ENCODE results near the gene SLC6A1.

- TF ChIP-seq ESRRG (CRISPR knock-in tag; IDR thresholded peaks at IDR 0.05) (no peak), OSR1 (CRISPR knock-in tag; IDR thresholded peaks at IDR 0.05) (no peak), ZFP30 (CRISPR knock-in tag; IDR thresholded peaks at IDR 0.05) (no peak), PATZ1 (CRISPR knock-in tag; IDR thresholded peaks at IDR 0.05; ENCODE audit: borderline replicate concordance) (no peak)
- TF ChIP-seq, protein P1, sequence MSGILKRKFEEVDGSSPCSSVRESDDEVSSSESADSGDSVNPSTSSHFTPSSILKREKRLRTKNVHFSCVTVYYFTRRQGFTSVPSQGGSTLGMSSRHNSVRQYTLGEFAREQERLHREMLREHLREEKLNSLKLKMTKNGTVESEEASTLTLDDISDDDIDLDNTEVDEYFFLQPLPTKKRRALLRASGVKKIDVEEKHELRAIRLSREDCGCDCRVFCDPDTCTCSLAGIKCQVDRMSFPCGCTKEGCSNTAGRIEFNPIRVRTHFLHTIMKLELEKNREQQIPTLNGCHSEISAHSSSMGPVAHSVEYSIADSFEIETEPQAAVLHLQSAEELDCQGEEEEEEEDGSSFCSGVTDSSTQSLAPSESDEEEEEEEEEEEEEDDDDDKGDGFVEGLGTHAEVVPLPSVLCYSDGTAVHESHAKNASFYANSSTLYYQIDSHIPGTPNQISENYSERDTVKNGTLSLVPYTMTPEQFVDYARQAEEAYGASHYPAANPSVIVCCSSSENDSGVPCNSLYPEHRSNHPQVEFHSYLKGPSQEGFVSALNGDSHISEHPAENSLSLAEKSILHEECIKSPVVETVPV (CRISPR knock-in tag; IDR thresholded peaks at IDR 0.05): no peak
Observed at GRCh38 chr3:11016727-11017126, 24.2 kb downstream of the SLC6A1 start.
